22Rv1 (cell line): ENCODE data around the gene MRPS33.
A peak's percentile ranks its signal among the peaks of the same experiment; 100 is the strongest.
"Not testable (repeated sequence)": the region's sequence is repeated elsewhere in the genome, so short reads cannot be mapped to it uniquely, and the experiment has no call there.

Experiments used
- H3K27ac ChIP-seq: fragments of 450-650 bp; 2 replicates; pipeline ENCODE4 v1.5.1; 2017
- CTCF ChIP-seq: fragments of 450-650 bp; IDR thresholded peaks from 2 replicates; pipeline ENCODE4 v1.5.1; 2017; ENCODE audit warnings: mild to moderate bottlenecking
- ZFX ChIP-seq: fragments of 450-650 bp; IDR thresholded peaks from 2 replicates; pipeline ENCODE4 v1.6.1; 2017; ENCODE audit warnings: antibody characterized with exemption, borderline replicate concordance

The MRPS33 gene

GRCh38 chr7:141043616-141044015 is 28.9 kb upstream of the MRPS33 start:
- H3K27ac ChIP-seq, result no peak overlapping the region
- TF ChIP-seq ZFX, result no peak
- no peak for TF ChIP-seq CTCF

GRCh38 chr7:141042222-141043193 is 27.8 kb upstream of the MRPS33 start:
- no peak overlapping the region for H3K27ac ChIP-seq
- no peak for TF ChIP-seq CTCF
- TF ChIP-seq ZFX, result no peak

- no peak for TF ChIP-seq CTCF
- no peak for TF ChIP-seq ZFX
Observed at GRCh38 chr7:141039376-141039775, 24.6 kb upstream of the MRPS33 start.

GRCh38 chr7:141038100-141038499 is 23.3 kb upstream of the MRPS33 start:
- H3K27ac ChIP-seq, result not testable (repeated sequence)

More at GRCh38 chr7:141039376-141039775, 24.6 kb upstream of the MRPS33 start:
- no peak overlapping the region for H3K27ac ChIP-seq

GRCh38 chr7:141032539-141033323 is 18.0 kb upstream of the MRPS33 start:
- peak overlapping the region; percentile 57 for H3K27ac ChIP-seq

GRCh38 chr7:141028767-141029166 is 14.0 kb upstream of the MRPS33 start:
- TF ChIP-seq CTCF, result no peak
- TF ChIP-seq ZFX, result no peak
- H3K27ac ChIP-seq, result no peak overlapping the region

- no peak overlapping the region for H3K27ac ChIP-seq
- TF ChIP-seq ZFX (no peak), CTCF (peak; percentile 21; the same call in 1 of the 2 replicates)
Observed at GRCh38 chr7:141027043-141027442, 12.3 kb upstream of the MRPS33 start.

- TF ChIP-seq CTCF, result no peak
- TF ChIP-seq ZFX, result no peak
- no peak overlapping the region for H3K27ac ChIP-seq
Observed at GRCh38 chr7:141024668-141025067, 9.9 kb upstream of the MRPS33 start.
